IMR-90 (cell line): ENCODE measurements around the gene ARFGAP2. TPM values are rescaled to one million over a fixed set of nuclear protein-coding genes. Genes with fewer than 3 reads are reported as not detected.
A peak's percentile ranks its signal among the peaks of the same experiment; 100 is the strongest.

Experiments
- ATAC-seq: fragments of 200-7000 bp; cut with Tn5 transposase; 2 replicates; pipeline ENCODE4 v1.9.1; 2020; ENCODE audit warnings: low read depth, mild to moderate bottlenecking, moderate library complexity
- BruUV-seq: library from RNA; stranded (reverse); fragments of 400-500 nt; replicated peaks from 2 replicates; lab custom pipeline; 2021; lab: Mats Ljungman, UMichigan
- CTCF ChIA-PET: fragments of 300-600 bp; formaldehyde crosslinking; extraction: SDS; loops from one replicate; lab custom pipeline; 2021; ENCODE audit warnings: antibody characterized with exemption; lab: Yijun Ruan, JAX
- POLR2A ChIA-PET: fragments of 300-600 bp; sonication (Branson Sonifier 250); formaldehyde crosslinking; loops from one replicate; lab custom pipeline; 2022; ENCODE audit warnings: antibody characterized with exemption; ENCODE audit not compliant: unreplicated experiment; lab: Charles Lee
- DNase-seq: peaks from one replicate; pipeline ENCODE4 v3.0.0; 2013
- H2AFZ ChIP-seq: replicated peaks from 2 replicates; pipeline ENCODE3; 2013; ENCODE audit warnings: low read length, mild to moderate bottlenecking; ENCODE audit not compliant: poor library complexity
- H2AK5ac ChIP-seq: 2 replicates; pipeline ENCODE4 v1.6.1; 2013; ENCODE audit warnings: low read depth, low read length, inconsistent platforms
- H2AK9ac ChIP-seq: replicated peaks from 2 replicates; pipeline ENCODE3; 2013; ENCODE audit warnings: mild to moderate bottlenecking, low read depth, low read length, moderate library complexity; ENCODE audit not compliant: poor library complexity
- H2BK120ac ChIP-seq: 2 replicates; pipeline ENCODE4 v1.6.1; 2013; ENCODE audit warnings: low read depth, low read length, inconsistent platforms
- H2BK15ac ChIP-seq: 3 replicates; pipeline ENCODE4 v1.6.1; 2013; ENCODE audit warnings: low read depth, low read length, inconsistent platforms
- H2BK20ac ChIP-seq: 2 replicates; pipeline ENCODE4 v1.6.1; 2013; ENCODE audit warnings: low read depth, mild to moderate bottlenecking, inconsistent platforms, low read length, moderate library complexity
- H2BK5ac ChIP-seq: 2 replicates; pipeline ENCODE4 v1.6.1; 2013; ENCODE audit warnings: mild to moderate bottlenecking, low read depth, low read length, inconsistent platforms; ENCODE audit not compliant: poor library complexity, severe bottlenecking
- H3K14ac ChIP-seq: replicated peaks from 2 replicates; pipeline ENCODE4 v1.6.1; 2013; ENCODE audit warnings: low read depth, low read length, inconsistent platforms
- H3K18ac ChIP-seq: 2 replicates; pipeline ENCODE4 v1.6.1; 2013; ENCODE audit warnings: low read depth, low read length, control low read depth
- H3K23ac ChIP-seq: 2 replicates; pipeline ENCODE4 v1.6.1; 2013; ENCODE audit warnings: low read depth, low read length, inconsistent platforms
- H3K27ac ChIP-seq: 2 replicates; pipeline ENCODE4 v1.5.1; 2013; ENCODE audit warnings: mild to moderate bottlenecking, control low read depth, low read length; ENCODE audit not compliant: insufficient read depth
- H3K27me3 ChIP-seq: 2 replicates; pipeline ENCODE4 v1.6.1; 2013; ENCODE audit warnings: low read length; ENCODE audit not compliant: control insufficient read depth, insufficient read depth
- H3K36me3 ChIP-seq: 2 replicates; pipeline ENCODE4 v1.6.1; 2013; ENCODE audit warnings: low read length, mixed read lengths; ENCODE audit not compliant: control insufficient read depth, insufficient read depth
- H3K4ac ChIP-seq: 2 replicates; pipeline ENCODE4 v1.6.1; 2013; ENCODE audit warnings: low read depth, low read length, inconsistent platforms
- H3K4me1 ChIP-seq: 2 replicates; pipeline ENCODE4 v1.6.1; 2013; ENCODE audit warnings: low read length, mixed read lengths; ENCODE audit not compliant: control insufficient read depth, insufficient read depth
- H3K4me2 ChIP-seq: 2 replicates; pipeline ENCODE4 v1.6.1; 2013; ENCODE audit warnings: low read depth, mild to moderate bottlenecking, control low read depth, low read length, moderate library complexity
- H3K4me3 ChIP-seq: 2 replicates; pipeline ENCODE4 v1.5.1; 2013; ENCODE audit warnings: low read depth, mild to moderate bottlenecking, control low read depth, low read length, moderate library complexity; ENCODE audit not compliant: insufficient read depth
- H3K56ac ChIP-seq: 2 replicates; pipeline ENCODE4 v1.6.1; 2013; ENCODE audit warnings: low read length, inconsistent platforms; ENCODE audit not compliant: insufficient read depth; ENCODE audit errors: extremely low read depth
- H3K79me1 ChIP-seq, 2 experiments: 2 replicates each; pipeline ENCODE4 v1.6.1; 2013; ENCODE audit warnings: low read length in 2 of 2, inconsistent platforms in 1 of 2, low read depth in 1 of 2
- H3K9ac ChIP-seq: 2 replicates; pipeline ENCODE4 v1.6.1; 2013; ENCODE audit warnings: low read depth, low read length, control low read depth
- H3K9me1 ChIP-seq: 2 replicates; pipeline ENCODE4 v1.6.1; 2013; ENCODE audit warnings: low read length, inconsistent platforms; ENCODE audit not compliant: insufficient read depth
- H3K9me3 ChIP-seq: 2 replicates; pipeline ENCODE4 v1.6.1; 2013; ENCODE audit warnings: low read length; ENCODE audit not compliant: control insufficient read depth, insufficient read depth
- H4K20me1 ChIP-seq: 2 replicates; pipeline ENCODE4 v1.6.1; 2013; ENCODE audit warnings: low read length, inconsistent platforms; ENCODE audit not compliant: insufficient read depth
- H4K5ac ChIP-seq: 2 replicates; pipeline ENCODE4 v1.6.1; 2013; ENCODE audit warnings: mild to moderate bottlenecking, low read depth, low read length, control low read depth
- H4K8ac ChIP-seq, 2 experiments: 2 replicates each; pipeline ENCODE4 v1.6.1; 2013; ENCODE audit warnings: low read depth in 2 of 2, low read length in 2 of 2, control low read depth in 1 of 2, inconsistent platforms in 1 of 2
- H4K91ac ChIP-seq: 2 replicates; pipeline ENCODE4 v1.6.1; 2013; ENCODE audit warnings: low read depth, low read length, inconsistent platforms; ENCODE audit not compliant: insufficient read depth
- BHLHE40 ChIP-seq: fragments of 150-350 bp; IDR thresholded peaks from 2 replicates; pipeline ENCODE4 v1.6.1; 2016; ENCODE audit warnings: mild to moderate bottlenecking, low read depth, low read length
- CEBPB ChIP-seq: IDR thresholded peaks from 2 replicates; pipeline ENCODE4 v1.6.1; 2012; ENCODE audit warnings: low read depth, low read length, improper control_type of control experiment
- CHD1 ChIP-seq: IDR thresholded peaks from 2 replicates; pipeline ENCODE4 v1.6.1; 2012; ENCODE audit warnings: low read depth, low read length, improper control_type of control experiment
- CTCF ChIP-seq: conservative IDR thresholded peaks from 2 replicates; pipeline ENCODE4 v1.5.1; 2012; ENCODE audit warnings: mild to moderate bottlenecking, low read depth, low read length, improper control_type of control experiment
- FOS ChIP-seq: fragments of 150-350 bp; IDR thresholded peaks from 2 replicates; pipeline ENCODE4 v1.6.1; 2016; ENCODE audit warnings: low read depth, low read length
- MAFK ChIP-seq: IDR thresholded peaks from 2 replicates; pipeline ENCODE4 v1.6.1; 2012; ENCODE audit warnings: low read depth, low read length, improper control_type of control experiment
- MAZ ChIP-seq: IDR thresholded peaks from 2 replicates; pipeline ENCODE4 v1.6.1; 2012; ENCODE audit warnings: low read depth, mild to moderate bottlenecking, low read length, improper control_type of control experiment, moderate library complexity, borderline replicate concordance
- MXI1 ChIP-seq: IDR thresholded peaks from 2 replicates; pipeline ENCODE4 v1.6.1; 2012; ENCODE audit warnings: low read depth, mild to moderate bottlenecking, low read length, moderate library complexity, borderline replicate concordance
- NFE2L2 ChIP-seq: fragments of 150-350 bp; IDR thresholded peaks from 2 replicates; pipeline ENCODE4 v1.6.1; 2016; ENCODE audit warnings: low read depth, mild to moderate bottlenecking, low read length
- POLR2A ChIP-seq: IDR thresholded peaks from 2 replicates; pipeline ENCODE4 v1.6.1; 2012; ENCODE audit warnings: mild to moderate bottlenecking, low read depth, low read length
- RAD21 ChIP-seq: IDR thresholded peaks from 2 replicates; pipeline ENCODE4 v1.6.1; 2012; ENCODE audit warnings: low read length, improper control_type of control experiment
- RCOR1 ChIP-seq: IDR thresholded peaks from 2 replicates; pipeline ENCODE4 v1.6.1; 2012; ENCODE audit warnings: mild to moderate bottlenecking, low read length, improper control_type of control experiment; ENCODE audit not compliant: insufficient replicate concordance
- RFX5 ChIP-seq: IDR thresholded peaks from 2 replicates; pipeline ENCODE4 v1.8.0; 2012; ENCODE audit warnings: low read depth, mild to moderate bottlenecking, low read length, moderate library complexity
- SMC3 ChIP-seq: fragments of 150-350 bp; IDR thresholded peaks from 2 replicates; pipeline ENCODE4 v1.6.1; 2016; ENCODE audit warnings: low read depth, mild to moderate bottlenecking, antibody characterized with exemption, low read length, moderate library complexity
- USF2 ChIP-seq: fragments of 150-350 bp; IDR thresholded peaks from 2 replicates; pipeline ENCODE4 v1.6.1; 2017; ENCODE audit warnings: mild to moderate bottlenecking, antibody characterized with exemption, low read length, low read depth
- WGBS, 2 experiments: methylation state at CpG; one replicate each; pipeline versions ENCODE4 v1.1.5 to v1.1.7; 2013; ENCODE audit warnings: missing lambda C conversion rate in 2 of 2; ENCODE audit not compliant: insufficient read length in 1 of 2; ENCODE audit errors: extremely low coverage in 2 of 2; 5-methylcytosine and 5-hydroxymethylcytosine counted together
- dilution Hi-C: fragments of 300-500 bp; cut with HindIII; formaldehyde crosslinking; loops from one replicate; pipeline ENCODE4 v1.14.3; 2018; ENCODE audit warnings: low sequenced_read_pairs; ENCODE audit not compliant: unreplicated experiment
- in situ Hi-C: fragments of 300-500 bp; cut with MboI; formaldehyde crosslinking; loops from 3 replicates; pipeline ENCODE4 v1.14.3; 2019; ENCODE audit warnings: low sequenced_read_pairs, inconsistent platforms, mixed read lengths
- intact Hi-C: fragments of 100-400 bp; cut with micrococcal nuclease; formaldehyde crosslinking; loops from 2 replicates; pipeline ENCODE4 v1.10.0; 2022
- polyA plus RNA-seq, 3 experiments: library from polyadenylated mRNA; depleted of rRNA; stranded (reverse); fragments of >200 nt; gene quantifications; 2 replicates each; pipeline ENCODE4 v1.2.3, GENCODE V29; 2012; ENCODE audit warnings: low replicate concordance in 1 of 3
- total RNA-seq: library from RNA; depleted of rRNA; stranded (reverse); fragments of >200 nt; gene quantifications from 2 replicates; pipeline ENCODE4 v1.2.3, GENCODE V29; 2012
- TF ChIP-seq, protein P1 (sequence below): fragments of 150-350 bp; IDR thresholded peaks from 2 replicates; pipeline ENCODE4 v1.6.1; 2016; ENCODE audit warnings: low read depth, mild to moderate bottlenecking, low read length, moderate library complexity, borderline replicate concordance

The ARFGAP2 gene
- total and polyA plus RNA-seq, 2 of the 4 experiments (the other 2 are of a cell fraction) = 54.7 to 87.8 TPM

DNA sequence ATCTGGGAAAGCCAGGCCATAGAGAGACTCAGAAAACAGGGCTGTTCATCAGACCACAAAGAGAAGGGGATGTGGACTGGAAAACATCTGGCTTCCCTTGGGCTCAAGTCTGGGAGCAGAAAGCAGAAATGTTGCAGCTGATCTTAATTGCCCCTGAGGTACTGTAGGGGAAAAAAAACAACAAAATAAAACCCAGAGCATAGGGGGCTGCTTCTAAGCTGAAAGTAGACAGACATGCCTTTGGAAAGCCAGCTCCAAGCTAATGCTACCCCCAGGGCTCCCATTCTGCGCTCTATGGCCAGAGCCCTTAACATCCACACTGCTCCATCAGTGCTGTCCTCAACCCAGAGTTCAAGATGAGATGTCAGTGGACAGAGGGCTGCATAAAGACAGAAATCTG lies 11.6 kb upstream of the ARFGAP2 start:
- no peak overlapping the region for H2AK5ac ChIP-seq
- ChIA-PET CTCF (interaction anchor here (1.4 kb wide), 1 partner anchor 10 kb away, joined by 3 read pairs; no protein-coding TSS in a partner anchor), POLR2A (no interaction called here)
- no peak overlapping the region for H3K9ac ChIP-seq
- H2BK120ac ChIP-seq = no peak overlapping the region
- H3K14ac ChIP-seq = no peak overlapping the region
- TF ChIP-seq MAFK (no peak), CHD1 (no peak), CEBPB (no peak), CTCF (no peak), MAZ (no peak), RAD21 (no peak), USF2 (no peak), FOS (no peak), NFE2L2 (no peak), BHLHE40 (no peak), SMC3 (no peak), RFX5 (no peak), MXI1 (no peak), POLR2A (no peak), RCOR1 (no peak)
- TF ChIP-seq, protein P1, sequence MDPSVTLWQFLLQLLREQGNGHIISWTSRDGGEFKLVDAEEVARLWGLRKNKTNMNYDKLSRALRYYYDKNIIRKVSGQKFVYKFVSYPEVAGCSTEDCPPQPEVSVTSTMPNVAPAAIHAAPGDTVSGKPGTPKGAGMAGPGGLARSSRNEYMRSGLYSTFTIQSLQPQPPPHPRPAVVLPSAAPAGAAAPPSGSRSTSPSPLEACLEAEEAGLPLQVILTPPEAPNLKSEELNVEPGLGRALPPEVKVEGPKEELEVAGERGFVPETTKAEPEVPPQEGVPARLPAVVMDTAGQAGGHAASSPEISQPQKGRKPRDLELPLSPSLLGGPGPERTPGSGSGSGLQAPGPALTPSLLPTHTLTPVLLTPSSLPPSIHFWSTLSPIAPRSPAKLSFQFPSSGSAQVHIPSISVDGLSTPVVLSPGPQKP = no peak
- no peak overlapping the region for H3K18ac ChIP-seq
- H3K36me3 ChIP-seq = peaks cover 2% of the 10 kb centered on the region; the same call in 1 of the 2 replicates
- no peak overlapping the region for H2BK20ac ChIP-seq
- no peak overlapping the region for H3K23ac ChIP-seq
- no TSS peak for BruUV-seq
- H3K4me2 ChIP-seq = no peak overlapping the region
- in situ Hi-C loops (no loop called here), intact Hi-C loops (no loop called here), dilution Hi-C loops (no loop called here)
- no peaks in the 10 kb centered on the region for H3K9me1 ChIP-seq
- no peaks in the 10 kb centered on the region for H3K9me3 ChIP-seq
- no peak overlapping the region for H3K4me3 ChIP-seq
- no peak overlapping the region for H4K91ac ChIP-seq
- H3K79me1 ChIP-seq = peaks cover 4 to 21% of the 10 kb centered on the region in 2 experiments; a peak in 1 of 4 replicates
- H3K56ac ChIP-seq = no peak overlapping the region
- H4K20me1 ChIP-seq = peaks cover 3% of the 10 kb centered on the region; the same call in 1 of the 2 replicates
- H3K27me3 ChIP-seq = no peaks in the 10 kb centered on the region
- no peak overlapping the region for H4K5ac ChIP-seq
- no peak overlapping the region for H2AFZ ChIP-seq
- no peak overlapping the region for H4K8ac ChIP-seq
- WGBS, 2 experiments = no CpG with 5 or more reads among the region's 1 CpG
- no peak overlapping the region for H3K27ac ChIP-seq
- ATAC-seq = no peak
- H3K4ac ChIP-seq = peak overlapping the region; percentile 25; the same call in 1 of the 2 replicates
- H3K4me1 ChIP-seq = peaks cover 18% of the 10 kb centered on the region
- H2AK9ac ChIP-seq = no peak overlapping the region
- no peak overlapping the region for H2BK5ac ChIP-seq
- DNase-seq = no peak
- no peak overlapping the region for H2BK15ac ChIP-seq
